SU-DHL-6 (cell line): ENCODE data around the gene FBN2.

Experiments used
- H2AFZ ChIP-seq: fragments of 200-600 bp; sonication (generic); 2 replicates; pipeline ENCODE4 v1.6.1; 2014; ENCODE audit warnings: low read depth, mild to moderate bottlenecking, moderate library complexity, mixed read lengths, antibody characterized with exemption, low read length; ENCODE audit not compliant: severe bottlenecking
- H3F3A ChIP-seq: fragments of 200-600 bp; shearing (Covaris generic); 2 replicates; pipeline ENCODE4 v1.6.0; 2016; ENCODE audit warnings: antibody characterized with exemption, mild to moderate bottlenecking; ENCODE audit not compliant: insufficient read depth
- H3K27ac ChIP-seq: fragments of 200-600 bp; sonication (generic); 2 replicates; pipeline ENCODE4 v1.5.1; 2016; ENCODE audit warnings: low read depth, mild to moderate bottlenecking, low read length, moderate library complexity, mixed read lengths
- H3K27me3 ChIP-seq: fragments of 200-600 bp; sonication (generic), shearing (Covaris generic); 2 replicates; pipeline ENCODE4 v1.6.0; 2014; ENCODE audit warnings: mild to moderate bottlenecking, low read length
- H3K36me3 ChIP-seq: fragments of 200-600 bp; sonication (generic); 2 replicates; pipeline ENCODE4 v1.6.1; 2014; ENCODE audit warnings: mild to moderate bottlenecking, low read length, mixed read lengths
- H3K4me2 ChIP-seq: fragments of 300-600, 200-600 bp; shearing (Covaris generic), sonication (generic); 2 replicates; pipeline ENCODE4 v1.6.0; 2014; ENCODE audit warnings: low read length, low read depth, mild to moderate bottlenecking; ENCODE audit not compliant: poor library complexity, severe bottlenecking
- H3K4me3 ChIP-seq: fragments of 200-600 bp; sonication (generic); 2 replicates; pipeline ENCODE4 v1.5.1; 2014; ENCODE audit warnings: antibody characterized with exemption, low read length, mild to moderate bottlenecking, mixed read lengths; ENCODE audit not compliant: insufficient read depth, poor library complexity, severe bottlenecking
- H3K79me2 ChIP-seq: fragments of 200-600 bp; sonication (generic); 2 replicates; pipeline ENCODE4 v1.6.1; 2014; ENCODE audit warnings: mild to moderate bottlenecking, low read length, moderate library complexity; ENCODE audit not compliant: insufficient read depth
- H3K9ac ChIP-seq: fragments of 200-600 bp; sonication (generic); 2 replicates; pipeline ENCODE4 v1.7.0; 2014; ENCODE audit warnings: mild to moderate bottlenecking, low read length
- H3K9me2 ChIP-seq: fragments of 200-600 bp; sonication (generic); replicated peaks from 2 replicates; pipeline ENCODE4 v1.6.1; 2014; ENCODE audit warnings: low read length; ENCODE audit not compliant: insufficient read depth
- H3K9me3 ChIP-seq: fragments of 200-600 bp; sonication (generic); 2 replicates; pipeline ENCODE4 v1.6.1; 2014; ENCODE audit warnings: low read length, mixed read lengths; ENCODE audit not compliant: insufficient read depth
- H4K20me1 ChIP-seq: fragments of 200-600 bp; sonication (generic); 2 replicates; pipeline ENCODE4 v1.6.1; 2014; ENCODE audit warnings: low read depth, mild to moderate bottlenecking, antibody characterized with exemption, low read length, moderate library complexity, mixed read lengths
- CTCF ChIP-seq: fragments of 200-600 bp; sonication (generic); IDR thresholded peaks from one replicate; pipeline ENCODE4 v1.5.1; 2017; ENCODE audit warnings: antibody characterized with exemption, mild to moderate bottlenecking, low read length, moderate library complexity; ENCODE audit not compliant: insufficient read depth, poor library complexity, severe bottlenecking
- EZH2phosphoT487 ChIP-seq: fragments of 200-600 bp; sonication (generic), shearing (Covaris generic); conservative IDR thresholded peaks from 2 replicates; pipeline ENCODE4 v1.6.1; 2018; ENCODE audit warnings: mild to moderate bottlenecking, antibody characterized with exemption, low read length, moderate library complexity, mixed read lengths

Gene FBN2

GRCh38 chr5:128487041-128487440, 51.0 kb downstream of the FBN2 start:
- H3K79me2 ChIP-seq: no peaks in the 10 kb centered on the region
- H3K4me2 ChIP-seq: no peak overlapping the region
- no peaks in the 10 kb centered on the region for H3K9me3 ChIP-seq
- no peak overlapping the region for H2AFZ ChIP-seq
- no peaks in the 10 kb centered on the region for H4K20me1 ChIP-seq
- no peaks in the 10 kb centered on the region for H3K9me2 ChIP-seq
- H3K27ac ChIP-seq: no peak overlapping the region
- TF ChIP-seq CTCF (no peak), EZH2phosphoT487 (no peak)
- no peaks in the 10 kb centered on the region for H3F3A ChIP-seq
- no peak overlapping the region for H3K9ac ChIP-seq
- no peaks in the 10 kb centered on the region for H3K27me3 ChIP-seq
- no peaks in the 10 kb centered on the region for H3K36me3 ChIP-seq
- H3K4me3 ChIP-seq: no peak overlapping the region

GRCh38 chr5:128483738-128484137, 54.3 kb downstream of the FBN2 start:
- H3K9me3 ChIP-seq: no peaks in the 10 kb centered on the region
- H3K9me2 ChIP-seq: no peaks in the 10 kb centered on the region
- H3K9ac ChIP-seq: no peak overlapping the region
- no peaks in the 10 kb centered on the region for H4K20me1 ChIP-seq
- H3K27me3 ChIP-seq: no peaks in the 10 kb centered on the region
- H3K79me2 ChIP-seq: no peaks in the 10 kb centered on the region
- no peak overlapping the region for H3K4me3 ChIP-seq
- no peak overlapping the region for H3K4me2 ChIP-seq
- no peak overlapping the region for H2AFZ ChIP-seq
- no peaks in the 10 kb centered on the region for H3F3A ChIP-seq
- TF ChIP-seq EZH2phosphoT487: no peak
- no peak for TF ChIP-seq CTCF
- H3K27ac ChIP-seq: no peak overlapping the region
- no peaks in the 10 kb centered on the region for H3K36me3 ChIP-seq

GRCh38 chr5:128480906-128481633, 57.0 kb downstream of the FBN2 start:
- no peak overlapping the region for H3K4me3 ChIP-seq
- H3F3A ChIP-seq: no peaks in the 10 kb centered on the region
- H3K27me3 ChIP-seq: no peaks in the 10 kb centered on the region
- no peak overlapping the region for H3K4me2 ChIP-seq
- no peaks in the 10 kb centered on the region for H3K36me3 ChIP-seq
- H3K27ac ChIP-seq: no peak overlapping the region
- H4K20me1 ChIP-seq: no peaks in the 10 kb centered on the region
- no peaks in the 10 kb centered on the region for H3K9me3 ChIP-seq
- no peak overlapping the region for H2AFZ ChIP-seq
- TF ChIP-seq EZH2phosphoT487: no peak
- no peak for TF ChIP-seq CTCF
- no peaks in the 10 kb centered on the region for H3K9me2 ChIP-seq
- no peaks in the 10 kb centered on the region for H3K79me2 ChIP-seq
- H3K9ac ChIP-seq: no peak overlapping the region
